OCI-LY1 (cell line): Measurements from ENCODE around the gene WDR70.

Experiments
- H2AFZ ChIP-seq: fragments of 200-600 bp; sonication (generic), shearing (Covaris generic); 2 replicates; pipeline ENCODE4 v1.6.0; 2014; ENCODE audit warnings: antibody characterized with exemption, mild to moderate bottlenecking, low read length
- H3F3A ChIP-seq: fragments of 200-600 bp; sonication (generic), shearing (Covaris generic); 2 replicates; pipeline ENCODE4 v1.6.0; 2014; ENCODE audit warnings: mild to moderate bottlenecking, antibody characterized with exemption, low read length, moderate library complexity; ENCODE audit not compliant: insufficient read depth
- H3K27ac ChIP-seq: fragments of 200-600 bp; sonication (generic); 2 replicates; pipeline ENCODE4 v1.5.1; 2014; ENCODE audit warnings: low read length, mixed run types, mild to moderate bottlenecking, low read depth; ENCODE audit not compliant: poor library complexity, severe bottlenecking
- H3K27me3 ChIP-seq: fragments of 200-600 bp; sonication (generic); 2 replicates; pipeline ENCODE4 v1.6.0; 2014; ENCODE audit warnings: antibody characterized with exemption, mild to moderate bottlenecking, low read length, moderate library complexity; ENCODE audit not compliant: insufficient read depth
- H3K36me3 ChIP-seq: fragments of 200-600 bp; sonication (generic); 2 replicates; pipeline ENCODE4 v1.6.1; 2014; ENCODE audit warnings: mild to moderate bottlenecking, antibody characterized with exemption, low read length, moderate library complexity, mixed read lengths; ENCODE audit not compliant: insufficient read depth
- H3K4me1 ChIP-seq: fragments of 200-600 bp; sonication (generic); 2 replicates; pipeline ENCODE4 v1.5.1; 2014; ENCODE audit warnings: mild to moderate bottlenecking, low read length, moderate library complexity; ENCODE audit not compliant: insufficient read depth, severe bottlenecking
- H3K4me2 ChIP-seq: fragments of 200-600 bp; sonication (generic), shearing (Covaris generic); 2 replicates; pipeline ENCODE4 v1.6.1; 2014; ENCODE audit warnings: low read length
- H3K4me3 ChIP-seq: fragments of 200-600 bp; sonication (generic); 2 replicates; pipeline ENCODE4 v1.5.1; 2014; ENCODE audit warnings: low read length, low read depth, mild to moderate bottlenecking, mixed read lengths; ENCODE audit not compliant: poor library complexity, severe bottlenecking
- H3K79me2 ChIP-seq: fragments of 200-600 bp; shearing (Covaris generic); 2 replicates; pipeline ENCODE4 v1.6.1; 2016; ENCODE audit warnings: mixed run types, low read length, mixed read lengths; ENCODE audit not compliant: insufficient read depth
- H3K9ac ChIP-seq: fragments of 200-600 bp; sonication (generic), shearing (Covaris generic); 2 replicates; pipeline ENCODE4 v1.6.1; 2014; ENCODE audit warnings: mild to moderate bottlenecking, low read length, mixed read lengths
- H3K9me2 ChIP-seq: fragments of 200-600 bp; sonication (generic), shearing (Covaris generic); 2 replicates; pipeline ENCODE4 v1.6.1; 2014; ENCODE audit warnings: low read depth, mild to moderate bottlenecking, low read length, mixed read lengths
- H3K9me3 ChIP-seq: fragments of 200-600 bp; shearing (Covaris generic); 2 replicates; pipeline ENCODE4 v1.6.1; 2014; ENCODE audit warnings: low read length, mixed read lengths
- H4K20me1 ChIP-seq: fragments of 200-600 bp; sonication (generic), shearing (Covaris generic); 2 replicates; pipeline ENCODE4 v1.6.0; 2016; ENCODE audit warnings: mild to moderate bottlenecking, low read length; ENCODE audit not compliant: insufficient read depth
- CTCF ChIP-seq: fragments of 200-600 bp; sonication (generic), shearing (Covaris generic); IDR thresholded peaks from 2 replicates; pipeline ENCODE4 v1.5.1; 2017; ENCODE audit warnings: mild to moderate bottlenecking, antibody characterized with exemption, low read length, moderate library complexity, mixed read lengths
- EZH2 ChIP-seq: fragments of 200-600 bp; sonication (generic), shearing (Covaris generic); IDR thresholded peaks from 2 replicates; pipeline ENCODE4 v1.8.0; 2017; ENCODE audit warnings: borderline replicate concordance, mixed run types, mild to moderate bottlenecking, antibody characterized with exemption, low read length, moderate library complexity, mixed read lengths

WDR70 gene

DNA sequence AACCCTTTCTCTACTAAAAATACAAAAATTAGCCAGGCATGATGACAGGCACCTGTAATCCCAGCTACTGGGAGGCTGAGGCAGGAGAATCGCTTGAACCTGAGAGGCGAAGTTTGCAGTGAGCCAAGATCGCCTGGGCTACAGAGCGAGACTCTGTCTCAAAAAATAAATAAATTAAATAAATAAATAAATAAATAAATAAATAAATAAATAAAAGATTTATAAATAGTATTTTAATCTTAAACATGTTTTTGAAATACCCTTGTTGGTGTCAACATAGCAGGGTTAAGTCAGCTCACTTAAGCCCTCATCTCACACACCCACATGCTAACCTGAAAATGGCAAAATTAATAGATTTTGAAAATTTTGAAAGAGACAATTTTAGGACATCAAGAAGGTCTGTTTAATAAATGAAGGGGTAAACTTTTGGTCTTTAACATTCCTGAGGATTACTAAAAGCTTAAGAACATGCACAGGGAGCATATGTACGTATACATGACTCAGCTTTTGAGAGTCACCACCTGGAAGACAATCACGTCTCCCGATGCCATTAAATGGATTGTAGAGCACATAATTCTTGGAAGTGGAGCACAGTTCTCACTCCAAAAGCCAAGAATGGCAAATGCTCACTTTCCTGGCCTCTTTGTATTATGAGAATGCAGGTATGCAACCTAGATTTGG, 258.2 kb downstream of the WDR70 start:
- Histone ChIP-seq H3K79me2 (no peaks in the 10 kb centered on the region), H3F3A (no peaks in the 10 kb centered on the region), H3K9ac (no peak overlapping the region), H3K4me3 (no peak overlapping the region), H3K4me1 (no peaks in the 10 kb centered on the region), H3K9me3 (no peaks in the 10 kb centered on the region), H2AFZ (no peak overlapping the region), H3K27ac (no peak overlapping the region), H4K20me1 (no peaks in the 10 kb centered on the region), H3K9me2 (no peaks in the 10 kb centered on the region), H3K4me2 (no peak overlapping the region), H3K27me3 (no peaks in the 10 kb centered on the region), H3K36me3 (no peaks in the 10 kb centered on the region)
- no peak for TF ChIP-seq EZH2

GRCh38 chr5:37638897-37639296, 259.8 kb downstream of the WDR70 start:
- Histone ChIP-seq H3K27ac (no peak overlapping the region), H3K36me3 (no peaks in the 10 kb centered on the region), H3K9me2 (no peaks in the 10 kb centered on the region), H3F3A (no peaks in the 10 kb centered on the region), H4K20me1 (no peaks in the 10 kb centered on the region), H3K27me3 (no peaks in the 10 kb centered on the region), H3K9ac (no peak overlapping the region), H3K4me2 (no peak overlapping the region), H3K79me2 (no peaks in the 10 kb centered on the region), H3K9me3 (no peaks in the 10 kb centered on the region), H3K4me3 (no peak overlapping the region), H3K4me1 (no peaks in the 10 kb centered on the region), H2AFZ (no peak overlapping the region)
- TF ChIP-seq EZH2 (no peak), CTCF (no peak)

GRCh38 chr5:37640088-37640487, 261.0 kb downstream of the WDR70 start:
- Histone ChIP-seq H3K4me3 (no peak overlapping the region), H3K4me1 (no peaks in the 10 kb centered on the region), H3K36me3 (no peaks in the 10 kb centered on the region), H3K27me3 (no peaks in the 10 kb centered on the region), H4K20me1 (no peaks in the 10 kb centered on the region), H3K9ac (no peak overlapping the region), H2AFZ (no peak overlapping the region), H3K9me3 (no peaks in the 10 kb centered on the region), H3K4me2 (no peak overlapping the region), H3F3A (no peaks in the 10 kb centered on the region), H3K27ac (no peak overlapping the region), H3K9me2 (no peaks in the 10 kb centered on the region), H3K79me2 (no peaks in the 10 kb centered on the region)
- no peak for TF ChIP-seq CTCF
- no peak for TF ChIP-seq EZH2

DNA sequence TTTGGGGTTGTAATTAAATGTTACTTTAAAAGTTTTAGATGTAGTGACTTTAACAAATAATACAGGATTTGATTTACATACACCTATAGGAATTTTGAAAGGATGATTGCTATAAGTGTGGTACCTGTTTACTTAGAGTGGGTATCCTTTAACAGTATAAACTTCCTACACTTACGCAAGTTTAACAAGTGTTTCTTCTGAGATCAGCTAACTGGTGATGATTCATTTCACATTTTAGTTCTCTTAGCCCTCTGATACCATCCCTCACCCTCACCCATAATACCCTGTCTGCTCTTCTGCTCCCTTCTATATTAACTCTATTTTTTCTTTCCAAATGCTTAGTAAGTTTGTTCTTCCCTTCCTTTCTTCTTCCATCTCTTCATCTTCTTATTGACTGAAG, 262.8 kb downstream of the WDR70 start:
- no peak overlapping the region for H3K4me3 ChIP-seq
- no peak overlapping the region for H2AFZ ChIP-seq
- H3K9me3 ChIP-seq: no peaks in the 10 kb centered on the region
- no peaks in the 10 kb centered on the region for H3K36me3 ChIP-seq
- H3K27ac ChIP-seq: no peak overlapping the region
- no peaks in the 10 kb centered on the region for H3K9me2 ChIP-seq
- no peak overlapping the region for H3K9ac ChIP-seq
- no peaks in the 10 kb centered on the region for H3K27me3 ChIP-seq
- no peaks in the 10 kb centered on the region for H3K79me2 ChIP-seq
- no peak overlapping the region for H3K4me2 ChIP-seq
- TF ChIP-seq EZH2: no peak
- TF ChIP-seq CTCF: no peak
- no peaks in the 10 kb centered on the region for H3K4me1 ChIP-seq
- H3F3A ChIP-seq: no peaks in the 10 kb centered on the region
- H4K20me1 ChIP-seq: no peaks in the 10 kb centered on the region
